Activated B cell treated with CpG ODN at 0.5 μM for 24 hours (primary cell): ENCODE results near the gene NEB. TPM values are rescaled to one million over a fixed set of nuclear protein-coding genes. Genes with fewer than 3 reads are reported as not detected.
"Not testable (repeated sequence)": the region's sequence is repeated elsewhere in the genome, so short reads cannot be mapped to it uniquely, and the experiment has no call there.

Experiments used
- ATAC-seq: fragments of 200-7000 bp; cut with Tn5 transposase; one replicate; pipeline ENCODE4 v1.10.0; 2021; ENCODE audit warnings: low read depth, mild to moderate bottlenecking, moderate library complexity
- CTCF ChIA-PET: fragments of 350-600 bp; sonication (Branson Sonifier 250); formaldehyde crosslinking; loops from one replicate; lab custom pipeline; 2021; ENCODE audit warnings: antibody characterized with exemption; lab: Charles Lee
- POLR2A ChIA-PET: fragments of 350-600 bp; sonication (Branson Sonifier 250); formaldehyde crosslinking; loops from one replicate; lab custom pipeline; 2021; ENCODE audit warnings: antibody characterized with exemption; lab: Charles Lee
- DNase-seq: peaks from one replicate; pipeline ENCODE4 v3.0.0; 2022
- H3K27ac Mint-ChIP-seq: one replicate; pipeline ENCODE4 v1.8.0; 2020; ENCODE audit warnings: mixed read lengths
- H3K27me3 Mint-ChIP-seq: one replicate; pipeline ENCODE4 v1.8.0; 2021; ENCODE audit warnings: mixed read lengths
- H3K36me3 Mint-ChIP-seq: one replicate; pipeline ENCODE4 v1.8.0; 2021; ENCODE audit warnings: low read depth, mixed read lengths
- H3K4me1 Mint-ChIP-seq: one replicate; pipeline ENCODE4 v1.8.0; 2021; ENCODE audit warnings: mixed read lengths
- H3K4me3 Mint-ChIP-seq: one replicate; pipeline ENCODE4 v1.8.0; 2020; ENCODE audit warnings: mild to moderate bottlenecking, mixed read lengths
- H3K9me3 Mint-ChIP-seq: one replicate; pipeline ENCODE4 v1.8.0; 2020; ENCODE audit warnings: mixed read lengths
- intact Hi-C: fragments of 100-400 bp; cut with micrococcal nuclease; formaldehyde crosslinking; loops from one replicate; pipeline ENCODE4 v1.15.1; 2024
- total RNA-seq: library from RNA; stranded (reverse); gene quantifications from 2 replicates; pipeline ENCODE4 v1.2.3, GENCODE V29; 2022
- TF ChIP-seq, protein P1 (sequence below): fragments of 200-600 bp; IDR thresholded peaks from one replicate; pipeline ENCODE4 v1.8.0; 2022; ENCODE audit warnings: antibody characterized with exemption, mild to moderate bottlenecking

The NEB gene
- total RNA-seq, 1 donor from 2014 or later: 1.2 TPM

DNA sequence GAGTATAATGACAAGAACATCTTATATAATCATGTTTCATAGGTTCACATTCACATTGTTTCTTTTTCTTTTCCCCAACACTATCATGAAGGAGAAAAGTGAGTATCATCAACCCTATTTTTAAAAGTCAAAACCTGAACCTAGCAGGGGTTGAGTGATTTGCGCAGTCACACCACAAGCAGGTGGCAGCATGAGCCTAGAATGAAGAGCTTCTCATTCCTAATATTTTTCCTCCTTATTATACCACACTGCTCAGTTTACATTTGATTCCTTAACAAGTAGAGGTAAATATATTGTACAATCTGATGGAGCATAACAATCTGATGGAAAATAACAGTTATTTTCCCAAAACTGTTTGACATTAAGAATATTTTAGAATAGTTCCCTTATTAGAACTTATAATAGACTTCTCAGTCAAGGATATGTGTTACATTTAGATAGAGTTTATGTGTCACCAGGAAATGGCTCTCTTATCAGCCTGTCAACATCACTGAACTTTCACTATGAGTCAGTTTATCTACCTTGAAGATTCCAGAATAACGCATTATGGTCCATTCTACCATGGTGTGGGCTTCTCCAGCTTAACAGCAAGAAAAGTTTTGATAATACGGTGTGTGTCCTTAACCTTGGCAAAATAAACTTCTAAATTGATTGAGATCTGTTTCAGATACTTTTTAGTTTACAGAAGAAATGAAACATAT lies 119.5 kb downstream of the NEB start:
- Mint-ChIP-seq H3K36me3 (no peaks in the 10 kb centered on the region), H3K27ac (no peak overlapping the region), H3K9me3 (peaks cover 2% of the 10 kb centered on the region), H3K4me1 (peaks cover 3% of the 10 kb centered on the region), H3K27me3 (no peaks in the 10 kb centered on the region), H3K4me3 (no peak overlapping the region)
- no peak for DNase-seq
- intact Hi-C loops: loop anchor here (1.0 kb wide), 1 partner anchor 390 kb away; no protein-coding TSS in a partner anchor
- TF ChIP-seq, protein P1, sequence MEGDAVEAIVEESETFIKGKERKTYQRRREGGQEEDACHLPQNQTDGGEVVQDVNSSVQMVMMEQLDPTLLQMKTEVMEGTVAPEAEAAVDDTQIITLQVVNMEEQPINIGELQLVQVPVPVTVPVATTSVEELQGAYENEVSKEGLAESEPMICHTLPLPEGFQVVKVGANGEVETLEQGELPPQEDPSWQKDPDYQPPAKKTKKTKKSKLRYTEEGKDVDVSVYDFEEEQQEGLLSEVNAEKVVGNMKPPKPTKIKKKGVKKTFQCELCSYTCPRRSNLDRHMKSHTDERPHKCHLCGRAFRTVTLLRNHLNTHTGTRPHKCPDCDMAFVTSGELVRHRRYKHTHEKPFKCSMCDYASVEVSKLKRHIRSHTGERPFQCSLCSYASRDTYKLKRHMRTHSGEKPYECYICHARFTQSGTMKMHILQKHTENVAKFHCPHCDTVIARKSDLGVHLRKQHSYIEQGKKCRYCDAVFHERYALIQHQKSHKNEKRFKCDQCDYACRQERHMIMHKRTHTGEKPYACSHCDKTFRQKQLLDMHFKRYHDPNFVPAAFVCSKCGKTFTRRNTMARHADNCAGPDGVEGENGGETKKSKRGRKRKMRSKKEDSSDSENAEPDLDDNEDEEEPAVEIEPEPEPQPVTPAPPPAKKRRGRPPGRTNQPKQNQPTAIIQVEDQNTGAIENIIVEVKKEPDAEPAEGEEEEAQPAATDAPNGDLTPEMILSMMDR: no peak
- ATAC-seq: no peak
- CTCF ChIA-PET: interaction anchor here (1.0 kb wide), 2 partner anchors 178 to 410 kb away, joined by 3 to 4 read pairs; no protein-coding TSS in a partner anchor
- POLR2A ChIA-PET: interaction anchor here (0.7 kb wide), 1 partner anchor 210 kb away, joined by 3 read pairs; no protein-coding TSS in a partner anchor

DNA sequence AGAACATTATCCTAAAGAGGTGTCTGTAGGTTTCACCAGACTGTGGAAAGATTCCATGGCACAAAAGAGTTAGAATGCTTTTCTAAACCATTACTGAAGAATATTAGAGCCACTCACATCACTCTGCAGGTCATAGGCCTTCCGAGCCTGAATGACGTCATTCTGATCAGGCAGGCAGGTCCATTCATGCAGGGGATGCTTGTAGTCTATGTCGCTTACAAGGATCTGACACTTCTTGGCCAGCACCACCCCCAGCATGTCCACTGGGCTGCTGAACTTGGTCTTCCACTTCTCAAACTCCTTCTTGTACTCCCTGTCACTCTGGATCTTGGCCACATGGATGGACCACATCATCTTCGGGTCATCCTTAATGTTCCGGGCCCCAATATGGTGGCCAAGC lies 120.1 kb downstream of the NEB start:
- ChIA-PET POLR2A (no interaction called here), CTCF (interaction anchor here (1.0 kb wide), 2 partner anchors 179 to 411 kb away, joined by 3 to 4 read pairs; no protein-coding TSS in a partner anchor)
- TF ChIP-seq, protein P1: no peak
- peaks cover 2% of the 10 kb centered on the region for H3K9me3 Mint-ChIP-seq
- intact Hi-C loops: loop anchor here (1.0 kb wide), 1 partner anchor 390 kb away; no protein-coding TSS in a partner anchor
- no peaks in the 10 kb centered on the region for H3K27me3 Mint-ChIP-seq
- H3K4me1 Mint-ChIP-seq: peaks cover 3% of the 10 kb centered on the region
- H3K4me3 Mint-ChIP-seq: no peak overlapping the region
- DNase-seq: no peak
- no peak for ATAC-seq
- H3K36me3 Mint-ChIP-seq: no peaks in the 10 kb centered on the region
- no peak overlapping the region for H3K27ac Mint-ChIP-seq

DNA sequence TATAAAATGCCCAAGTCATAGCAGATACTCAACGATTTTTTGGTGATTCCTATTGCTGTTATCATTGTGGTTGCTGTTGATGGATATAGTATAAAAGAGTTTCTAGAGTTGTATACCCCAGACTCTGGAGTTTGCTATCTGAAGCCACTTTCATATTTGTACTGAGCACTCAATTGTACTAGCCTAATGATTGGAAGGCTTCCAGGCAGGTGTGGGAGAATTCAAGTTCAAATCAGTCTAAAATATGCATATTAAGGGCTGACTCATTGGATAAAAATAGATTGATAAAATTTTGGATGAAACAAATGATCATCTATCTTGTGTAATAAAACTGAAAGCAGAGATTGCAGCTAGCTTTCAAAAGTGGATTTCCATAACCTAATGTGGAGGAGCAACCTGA lies 122.9 kb downstream of the NEB start:
- DNase-seq: no peak
- Mint-ChIP-seq H3K4me3 (no peak overlapping the region), H3K27ac (no peak overlapping the region), H3K27me3 (no peaks in the 10 kb centered on the region), H3K4me1 (peaks cover 3% of the 10 kb centered on the region), H3K36me3 (no peaks in the 10 kb centered on the region), H3K9me3 (peaks cover 2% of the 10 kb centered on the region)
- no peak for ATAC-seq
- CTCF ChIA-PET: interaction anchor here (1.0 to 1.1 kb wide), 2 partner anchors 197 to 415 kb away, joined by 3 read pairs; no protein-coding TSS in a partner anchor
- POLR2A ChIA-PET: no interaction called here
- TF ChIP-seq, protein P1: no peak
- intact Hi-C loops: no loop called here

DNA sequence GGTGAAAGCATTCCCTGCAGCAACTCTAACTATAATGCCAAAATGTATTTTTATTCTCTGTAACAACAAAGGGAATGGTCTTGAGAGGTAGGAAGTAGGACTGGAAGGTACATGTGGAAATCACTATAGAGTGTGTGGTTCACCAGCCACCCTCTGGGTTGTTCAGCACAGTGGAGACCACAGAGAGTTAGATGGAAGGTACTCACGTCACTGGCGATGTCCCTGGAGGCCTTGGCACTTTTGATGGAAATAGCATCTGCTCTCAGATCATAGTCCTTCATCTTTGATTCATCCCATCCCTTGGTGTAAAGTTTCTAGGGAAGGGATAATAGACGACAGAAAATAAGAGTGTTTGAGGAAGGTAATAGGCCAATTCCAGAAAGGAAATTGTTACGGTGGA lies 124.0 kb downstream of the NEB start:
- intact Hi-C loops: no loop called here
- H3K27me3 Mint-ChIP-seq: no peaks in the 10 kb centered on the region
- TF ChIP-seq, protein P1: no peak
- no peak for ATAC-seq
- H3K9me3 Mint-ChIP-seq: peaks cover 2% of the 10 kb centered on the region
- H3K36me3 Mint-ChIP-seq: no peaks in the 10 kb centered on the region
- H3K27ac Mint-ChIP-seq: no peak overlapping the region
- H3K4me3 Mint-ChIP-seq: no peak overlapping the region
- H3K4me1 Mint-ChIP-seq: peaks cover 3% of the 10 kb centered on the region
- ChIA-PET CTCF (interaction anchor here (1.0 kb wide), 1 partner anchor 198 kb away, joined by 3 read pairs; no protein-coding TSS in a partner anchor), POLR2A (no interaction called here)
- DNase-seq: no peak

DNA sequence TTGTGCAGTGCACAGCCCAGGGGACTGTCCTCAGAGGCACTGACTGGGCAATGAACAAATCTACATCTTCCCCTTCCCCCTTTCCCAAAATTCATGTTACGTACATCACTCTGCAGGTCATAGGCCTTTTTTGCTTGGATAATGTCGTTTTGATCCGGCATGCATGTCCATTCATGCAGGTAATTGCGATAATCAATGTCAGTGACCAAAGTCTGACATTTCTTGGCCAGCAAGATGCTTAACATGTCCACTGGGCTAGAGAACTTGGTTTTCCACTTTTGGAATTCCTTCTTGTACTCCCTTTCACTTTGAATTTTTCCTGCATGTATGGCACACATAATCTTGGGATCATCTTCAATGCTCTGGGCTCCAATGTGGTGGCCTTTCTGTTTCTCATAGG lies 124.6 kb downstream of the NEB start:
- POLR2A ChIA-PET: no interaction called here
- Mint-ChIP-seq H3K27ac (no peak overlapping the region), H3K27me3 (no peaks in the 10 kb centered on the region), H3K4me3 (no peak overlapping the region), H3K4me1 (peaks cover 3% of the 10 kb centered on the region), H3K9me3 (peaks cover 2% of the 10 kb centered on the region), H3K36me3 (no peaks in the 10 kb centered on the region)
- TF ChIP-seq, protein P1: no peak
- DNase-seq (no peak), ATAC-seq (no peak)
- intact Hi-C loops: no loop called here
- CTCF ChIA-PET: no interaction called here

DNA sequence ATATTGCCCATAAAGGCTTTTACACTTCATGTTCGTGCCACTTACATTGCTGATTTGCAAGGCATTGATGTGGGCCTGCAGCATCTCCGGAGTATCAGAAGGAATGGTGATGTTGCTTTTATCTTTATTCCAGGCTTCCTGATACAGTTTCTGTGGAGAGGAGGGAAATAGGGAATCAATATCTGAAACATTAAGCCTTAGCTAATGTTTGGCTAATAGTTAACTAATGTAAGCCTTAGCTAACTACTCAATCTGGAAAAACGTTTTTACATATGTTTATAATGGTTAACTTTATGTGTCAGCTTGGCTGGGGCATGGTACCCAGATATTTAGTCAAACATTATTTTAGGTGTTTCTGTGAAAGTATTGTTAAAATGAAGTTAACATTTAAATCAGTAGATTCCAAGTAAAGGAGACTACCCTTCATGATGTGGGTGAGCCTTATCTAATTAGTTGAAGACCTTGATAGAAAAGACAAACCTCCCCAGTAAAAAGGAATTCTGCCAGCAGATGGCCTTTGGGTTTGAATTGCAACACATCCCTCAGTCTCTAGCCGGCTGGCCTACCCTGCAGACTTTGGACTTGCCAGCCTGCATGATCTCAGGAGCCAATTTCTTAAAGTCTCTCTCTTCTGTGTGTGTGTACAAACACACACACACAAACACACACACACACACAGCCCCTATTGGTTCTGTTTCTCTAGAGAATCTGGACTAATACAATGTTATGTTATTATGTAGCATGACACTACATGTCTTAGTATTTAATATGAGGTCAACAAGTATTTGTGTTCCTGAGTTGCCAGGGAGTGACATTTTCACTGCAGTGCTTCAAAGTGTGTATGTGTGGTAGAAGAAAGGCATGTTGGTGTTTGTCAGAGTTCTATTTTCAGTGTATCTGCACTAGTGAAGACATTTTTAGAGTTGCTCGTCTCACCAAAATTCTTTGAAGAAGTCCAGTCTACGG lies 126.5 kb downstream of the NEB start:
- ATAC-seq, H3K4me1 Mint-ChIP-seq, POLR2A ChIA-PET, DNase-seq, H3K27me3 Mint-ChIP-seq, CTCF ChIA-PET, H3K4me3 Mint-ChIP-seq, intact Hi-C loops, H3K9me3 Mint-ChIP-seq, H3K36me3 Mint-ChIP-seq, H3K27ac Mint-ChIP-seq: not testable (repeated sequence)

DNA sequence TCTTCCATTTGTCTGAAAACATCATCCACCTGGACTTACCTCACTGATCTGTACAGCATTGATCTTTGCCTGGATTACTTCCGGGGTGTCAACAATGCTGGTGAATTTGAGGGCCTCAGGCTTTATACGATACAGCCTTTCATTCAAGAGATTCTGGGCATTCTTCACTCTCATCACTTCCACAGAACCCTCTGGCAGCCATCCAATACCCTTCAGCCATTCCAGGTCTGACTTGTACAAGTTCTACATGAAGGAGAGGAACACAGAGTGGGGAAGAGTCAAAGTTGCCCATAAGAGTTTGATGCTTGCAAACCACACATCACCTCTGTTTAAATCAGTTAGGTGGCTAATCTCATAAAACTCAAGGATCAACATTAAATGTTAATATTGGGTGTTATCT lies 130.7 kb downstream of the NEB start:
- intact Hi-C loops, H3K4me1 Mint-ChIP-seq, H3K4me3 Mint-ChIP-seq, CTCF ChIA-PET, H3K27me3 Mint-ChIP-seq, ATAC-seq, H3K36me3 Mint-ChIP-seq, POLR2A ChIA-PET, DNase-seq, H3K27ac Mint-ChIP-seq, H3K9me3 Mint-ChIP-seq: not testable (repeated sequence)
